Measurements from ENCODE around the gene ZP4. TPM values are rescaled to one million over a fixed set of nuclear protein-coding genes. Genes with fewer than 3 reads are reported as not detected.
"Not testable (repeated sequence)": the region's sequence is repeated elsewhere in the genome, so short reads cannot be mapped to it uniquely, and the experiment has no call there.

ZP4 gene
- total RNA-seq, 1 donor from 2014 or later = not detected

- no peak for ATAC-seq
- DNase-seq (ENCODE audit: low spot score) = no peak
These were observed 12.3 kb downstream of the ZP4 start for GRCh38 chr1:237878406-237878805.

DNA sequence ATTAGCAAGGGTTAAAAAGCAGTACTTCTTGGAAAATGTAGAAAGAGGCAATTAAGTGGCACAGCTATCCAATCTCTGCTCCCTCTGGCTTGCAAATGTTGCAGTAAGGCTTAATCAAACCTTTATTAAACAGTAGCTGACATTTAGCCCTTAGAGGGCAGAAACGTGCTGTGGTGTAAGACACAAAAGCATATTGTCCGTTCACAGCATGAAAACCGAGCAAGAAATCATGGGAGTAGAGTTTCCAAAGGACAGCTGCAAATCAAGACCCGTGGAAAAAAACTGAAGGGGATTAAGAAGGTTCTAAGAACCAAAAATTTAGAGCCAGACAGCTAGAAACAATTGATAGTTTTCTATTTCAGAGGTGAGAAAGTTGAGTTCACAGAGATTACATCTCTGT, 13.1 kb downstream of the ZP4 start:
- ATAC-seq = no peak
- DNase-seq (ENCODE audit: low spot score) = no peak

- DNase-seq (ENCODE audit: low spot score) = no peak
- ATAC-seq = no peak
These were observed 15.4 kb downstream of the ZP4 start for GRCh38 chr1:237875291-237875690.

- no peak for ATAC-seq
- no peak for DNase-seq (ENCODE audit: low spot score)
These were observed 17.1 kb downstream of the ZP4 start for GRCh38 chr1:237873487-237874211.

GRCh38 chr1:237868817-237869600, 21.7 kb downstream of the ZP4 start:
- DNase-seq (ENCODE audit: low spot score) = no peak
- ATAC-seq = no peak

DNA sequence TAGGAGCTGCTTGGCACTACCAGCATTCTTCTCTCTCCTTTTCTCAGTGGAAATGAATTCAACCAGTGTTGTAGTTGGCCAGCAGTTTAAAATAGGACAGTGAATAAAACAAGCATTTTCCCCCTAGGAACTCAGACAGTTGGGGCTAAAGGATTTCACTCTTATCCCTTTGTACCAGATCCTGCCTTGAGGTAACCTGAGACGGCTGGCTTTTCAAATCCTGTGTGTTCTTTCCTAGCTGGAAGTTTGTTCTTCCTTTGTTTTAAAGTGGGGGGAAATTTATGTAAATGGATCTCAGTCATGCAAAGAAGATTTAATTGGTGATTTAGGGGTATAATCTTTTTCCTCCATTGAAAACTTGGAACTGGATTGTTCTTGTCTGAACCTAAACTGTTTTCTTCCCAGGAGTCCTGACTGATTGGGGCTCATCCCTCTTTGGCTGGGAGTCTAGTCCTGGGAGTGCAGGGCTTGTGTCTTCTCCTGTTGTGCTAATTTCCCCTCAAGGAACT, 23.3 kb downstream of the ZP4 start:
- DNase-seq (ENCODE audit: low spot score) (no peak), ATAC-seq (no peak)

GRCh38 chr1:237864338-237865244, 26.1 kb downstream of the ZP4 start:
- ATAC-seq (peak; percentile 99), DNase-seq (ENCODE audit: low spot score) (peak; percentile 89)

DNA sequence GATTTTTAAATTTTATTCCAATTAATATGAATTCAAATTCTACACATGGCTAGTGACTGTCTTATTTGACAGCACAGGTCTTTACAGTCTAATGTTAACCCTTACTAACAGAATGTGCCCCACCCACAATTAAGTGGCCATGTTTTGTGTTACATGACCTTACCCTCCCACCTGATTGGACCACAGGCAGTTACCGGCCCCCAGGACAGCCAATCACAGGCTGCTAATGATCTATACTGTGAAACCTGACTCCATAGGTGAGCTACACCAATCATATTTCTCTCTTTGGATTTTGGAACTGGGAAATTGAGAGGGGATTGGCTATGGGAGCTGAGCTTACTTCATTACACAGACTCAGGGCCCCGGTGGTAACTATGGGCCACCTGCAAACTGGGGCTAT, 27.5 kb downstream of the ZP4 start:
- no peak for DNase-seq (ENCODE audit: low spot score)

GRCh38 chr1:237861944-237862343, 28.8 kb downstream of the ZP4 start:
- no peak for ATAC-seq

More for the DNA sequence above, 27.5 kb downstream of the ZP4 start:
- no peak for ATAC-seq

DNA sequence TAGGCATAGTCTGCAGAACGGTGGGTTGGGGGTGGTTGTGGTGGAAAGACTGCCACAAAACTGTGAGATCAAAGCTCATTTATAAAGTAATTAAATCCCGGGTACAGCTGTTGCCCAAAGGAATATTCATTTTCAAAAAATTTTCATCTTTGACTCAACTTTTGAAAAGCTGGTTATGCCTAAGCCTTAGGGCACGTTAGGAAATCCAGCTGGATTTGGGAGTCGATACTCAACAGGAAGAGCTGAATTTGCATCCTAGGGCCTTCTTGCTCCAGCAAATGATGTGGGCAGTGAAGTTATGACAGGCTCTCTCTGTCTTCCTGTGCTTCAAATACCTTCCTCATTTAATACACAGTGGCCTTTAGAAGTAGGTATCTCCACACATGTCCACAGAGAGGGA, 31.7 kb downstream of the ZP4 start:
- DNase-seq (ENCODE audit: low spot score) = no peak
- no peak for ATAC-seq

More at GRCh38 chr1:237861944-237862343, 28.8 kb downstream of the ZP4 start:
- DNase-seq (ENCODE audit: low spot score) = no peak

GRCh38 chr1:237857455-237857854, 33.3 kb downstream of the ZP4 start:
- ATAC-seq (peak; percentile 91), DNase-seq (ENCODE audit: low spot score) (peak; percentile 50)

DNA sequence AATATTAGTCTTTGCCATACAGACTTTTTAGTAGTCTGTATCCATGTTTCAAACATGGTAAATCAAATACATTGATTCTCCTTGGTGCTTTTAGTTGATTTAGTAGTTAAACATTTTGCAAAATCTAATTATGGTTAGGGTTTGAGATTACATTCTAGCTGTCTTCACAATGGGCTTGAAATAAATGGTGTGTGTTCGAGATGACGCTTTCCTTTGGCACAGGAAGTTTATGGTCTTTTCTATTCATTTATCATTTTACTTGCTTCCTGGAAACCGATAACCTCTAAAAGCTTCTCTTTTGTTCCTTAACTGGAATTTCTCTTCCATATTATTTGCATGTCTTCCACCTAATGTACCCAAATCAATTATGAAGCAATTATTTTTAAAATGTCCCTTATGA, 38.4 kb downstream of the ZP4 start:
- DNase-seq (ENCODE audit: low spot score) = no peak
- ATAC-seq = no peak

- DNase-seq (ENCODE audit: low spot score) = peak; percentile 50
- peak; percentile 91 for ATAC-seq
These were observed 39.4 kb downstream of the ZP4 start for GRCh38 chr1:237851210-237851845.

- ATAC-seq; DNase-seq (ENCODE audit: low spot score): not testable (repeated sequence)
These were observed 47.2 kb downstream of the ZP4 start for GRCh38 chr1:237843516-237843915.

- no peak for DNase-seq (ENCODE audit: low spot score)
- ATAC-seq = no peak
These were observed 49.2 kb downstream of the ZP4 start for GRCh38 chr1:237841485-237841884.

DNA sequence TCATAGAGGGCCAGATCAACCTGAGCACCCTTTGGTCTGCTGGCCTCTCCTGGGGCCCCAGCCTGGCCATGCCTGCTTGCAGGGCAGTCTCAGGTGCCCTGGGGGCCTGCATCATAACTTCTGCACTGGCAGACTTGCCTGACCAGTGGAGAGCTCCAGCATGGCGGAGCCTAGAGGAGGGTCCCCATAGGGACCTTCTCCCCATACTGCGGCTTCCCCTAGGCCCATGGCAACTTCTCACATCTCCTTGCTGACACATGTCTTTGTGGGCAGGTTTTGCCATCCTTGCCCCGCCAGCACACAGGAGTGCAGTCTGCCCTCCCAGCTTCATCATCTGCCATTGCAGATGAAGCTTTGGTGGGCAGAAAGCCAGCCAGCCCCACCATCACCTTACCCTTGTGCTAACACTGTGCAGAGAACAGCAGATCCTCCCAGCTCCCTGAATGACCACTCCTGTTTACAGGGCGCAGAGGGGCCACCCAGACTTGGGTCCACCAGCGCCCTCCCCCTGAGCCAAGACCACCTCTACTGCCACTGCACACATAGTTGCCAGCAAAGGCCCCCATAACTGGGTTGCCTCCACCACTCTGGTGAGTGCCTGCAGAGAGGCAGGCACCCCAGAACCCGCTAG, 51.7 kb downstream of the ZP4 start:
- no peak for ATAC-seq
- no peak for DNase-seq (ENCODE audit: low spot score)

- no peak for DNase-seq (ENCODE audit: low spot score)
- no peak for ATAC-seq
These were observed 52.4 kb downstream of the ZP4 start for GRCh38 chr1:237838320-237838719.

DNA sequence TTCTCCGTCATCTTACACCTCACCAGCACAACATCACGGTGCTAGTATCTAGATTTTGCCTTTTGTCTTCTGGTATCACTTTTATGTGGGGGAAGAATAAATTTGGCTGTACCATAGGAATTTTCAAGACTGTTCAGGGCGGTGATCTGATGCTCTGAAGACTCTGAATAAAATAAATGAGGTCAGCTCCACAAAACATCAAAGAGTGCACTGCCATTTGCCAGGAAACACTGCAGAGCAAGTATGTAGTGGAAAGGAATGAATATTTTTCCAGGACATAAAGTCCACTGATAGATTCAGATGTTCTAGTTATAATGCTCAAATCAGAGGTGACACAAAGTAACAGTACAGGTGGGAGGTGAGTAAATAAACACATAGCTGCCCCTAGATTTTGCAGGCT, 56.3 kb downstream of the ZP4 start:
- DNase-seq (ENCODE audit: low spot score) = no peak
- no peak for ATAC-seq

DNA sequence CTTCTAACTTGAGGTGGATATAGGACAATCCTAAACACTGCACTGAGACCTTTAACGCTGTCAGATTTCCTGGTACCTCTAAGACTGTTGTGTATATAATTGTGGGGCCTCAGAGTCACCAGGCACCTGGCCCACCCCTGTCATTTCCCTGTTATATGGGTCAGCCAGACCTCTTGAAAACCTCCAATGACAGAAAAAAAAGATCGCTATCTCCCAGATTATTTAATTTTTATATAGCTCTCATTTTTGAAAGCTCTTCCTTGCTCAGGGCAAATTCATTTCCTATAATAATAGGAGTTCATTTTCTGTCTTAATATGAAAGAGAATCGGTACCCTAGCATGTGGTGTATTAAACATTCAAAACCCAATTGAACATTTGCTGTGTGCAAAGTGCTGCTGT, 56.7 kb downstream of the ZP4 start:
- DNase-seq (ENCODE audit: low spot score) (no peak), ATAC-seq (no peak)

DNA sequence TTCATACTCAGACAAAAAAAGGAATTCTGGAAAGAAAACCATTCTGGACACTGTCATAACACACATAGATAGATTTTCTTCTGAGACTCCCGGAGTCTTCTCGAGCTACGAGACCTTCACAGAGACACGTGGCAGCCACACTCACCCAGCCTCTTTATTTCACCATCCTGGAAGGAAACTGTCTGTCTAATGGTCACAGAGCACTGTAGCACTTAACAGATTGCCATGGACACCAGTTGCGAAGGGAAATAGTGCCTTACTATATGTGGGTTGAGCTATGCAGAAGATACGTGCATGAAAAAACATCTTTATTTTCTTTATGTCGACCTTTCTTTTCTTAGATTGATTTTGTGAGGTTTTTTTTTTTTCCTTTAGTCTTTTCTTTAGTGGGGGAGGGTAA, 57.9 kb downstream of the ZP4 start:
- ATAC-seq = no peak
- DNase-seq (ENCODE audit: low spot score) = no peak
